D721Med (cell line): ENCODE results near the gene MSH3.

ENCODE experiments used
- DNase-seq: peaks from one replicate; pipeline ENCODE4 v3.0.0; 2011; ENCODE audit warnings: low spot score; ENCODE audit not compliant: insufficient read length
- FAIRE-seq: peaks from 2 replicates; lab custom pipeline; 2011; peaks lifted over from hg19 to GRCh38; lab: Jason Lieb, UNC
- TF ChIP-seq, protein P1 (sequence below): IDR thresholded peaks from 2 replicates; pipeline ENCODE4 v1.5.1; 2012; ENCODE audit warnings: mild to moderate bottlenecking, control low read depth; ENCODE audit not compliant: insufficient read depth; ENCODE audit errors: missing control alignments

MSH3 gene

GRCh38 chr5:80712919-80713318 is 58.5 kb downstream of the MSH3 start:
- TF ChIP-seq, protein P1, sequence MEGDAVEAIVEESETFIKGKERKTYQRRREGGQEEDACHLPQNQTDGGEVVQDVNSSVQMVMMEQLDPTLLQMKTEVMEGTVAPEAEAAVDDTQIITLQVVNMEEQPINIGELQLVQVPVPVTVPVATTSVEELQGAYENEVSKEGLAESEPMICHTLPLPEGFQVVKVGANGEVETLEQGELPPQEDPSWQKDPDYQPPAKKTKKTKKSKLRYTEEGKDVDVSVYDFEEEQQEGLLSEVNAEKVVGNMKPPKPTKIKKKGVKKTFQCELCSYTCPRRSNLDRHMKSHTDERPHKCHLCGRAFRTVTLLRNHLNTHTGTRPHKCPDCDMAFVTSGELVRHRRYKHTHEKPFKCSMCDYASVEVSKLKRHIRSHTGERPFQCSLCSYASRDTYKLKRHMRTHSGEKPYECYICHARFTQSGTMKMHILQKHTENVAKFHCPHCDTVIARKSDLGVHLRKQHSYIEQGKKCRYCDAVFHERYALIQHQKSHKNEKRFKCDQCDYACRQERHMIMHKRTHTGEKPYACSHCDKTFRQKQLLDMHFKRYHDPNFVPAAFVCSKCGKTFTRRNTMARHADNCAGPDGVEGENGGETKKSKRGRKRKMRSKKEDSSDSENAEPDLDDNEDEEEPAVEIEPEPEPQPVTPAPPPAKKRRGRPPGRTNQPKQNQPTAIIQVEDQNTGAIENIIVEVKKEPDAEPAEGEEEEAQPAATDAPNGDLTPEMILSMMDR: no peak
- FAIRE-seq (no peak), DNase-seq (no peak)

- no peak for FAIRE-seq
- TF ChIP-seq, protein P1: no peak
- no peak for DNase-seq
Measured at GRCh38 chr5:80713631-80714030, 59.2 kb downstream of the MSH3 start.

DNA sequence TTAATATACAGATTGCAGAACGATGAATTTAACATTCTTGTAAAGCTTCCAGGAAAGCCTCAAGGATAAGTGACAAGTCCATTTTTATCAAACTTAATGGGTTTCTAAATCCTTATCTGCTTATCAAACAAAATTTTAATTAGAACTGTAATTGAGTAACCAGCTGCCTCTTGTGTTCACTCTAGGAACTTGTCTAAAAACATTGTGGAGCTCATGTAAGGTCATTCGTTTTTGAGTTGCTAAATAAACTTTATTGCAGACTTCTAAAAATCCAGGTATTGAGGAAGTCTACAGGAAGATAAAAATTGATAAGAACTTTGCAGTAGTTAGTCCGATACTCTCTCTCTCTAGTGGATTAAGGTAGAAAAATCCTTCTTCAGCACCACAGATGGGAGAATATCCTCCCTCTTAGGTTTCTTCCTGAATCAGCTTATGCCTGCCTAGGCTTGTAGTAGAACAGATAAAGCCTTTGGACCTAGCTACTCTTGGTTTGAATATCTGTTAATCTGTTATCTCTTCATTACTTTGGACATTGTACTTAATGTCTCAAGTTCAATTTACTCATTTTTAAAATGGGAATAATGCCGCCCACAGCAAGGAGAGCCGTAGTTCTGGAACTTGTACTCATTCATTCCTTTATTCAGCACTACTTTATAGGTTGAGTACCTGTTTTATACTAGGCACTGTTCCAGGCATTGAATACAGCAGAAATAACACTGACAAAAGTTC is 60.3 kb downstream of the MSH3 start:
- TF ChIP-seq, protein P1: no peak
- no peak for DNase-seq
- FAIRE-seq: peak; percentile 96

- no peak for FAIRE-seq
- TF ChIP-seq, protein P1: no peak
Measured at GRCh38 chr5:80715887-80716286, 61.4 kb downstream of the MSH3 start.

GRCh38 chr5:80720181-80720580 is 65.7 kb downstream of the MSH3 start:
- TF ChIP-seq, protein P1: no peak
- FAIRE-seq: no peak
- no peak for DNase-seq

More at GRCh38 chr5:80715887-80716286, 61.4 kb downstream of the MSH3 start:
- DNase-seq: no peak

DNA sequence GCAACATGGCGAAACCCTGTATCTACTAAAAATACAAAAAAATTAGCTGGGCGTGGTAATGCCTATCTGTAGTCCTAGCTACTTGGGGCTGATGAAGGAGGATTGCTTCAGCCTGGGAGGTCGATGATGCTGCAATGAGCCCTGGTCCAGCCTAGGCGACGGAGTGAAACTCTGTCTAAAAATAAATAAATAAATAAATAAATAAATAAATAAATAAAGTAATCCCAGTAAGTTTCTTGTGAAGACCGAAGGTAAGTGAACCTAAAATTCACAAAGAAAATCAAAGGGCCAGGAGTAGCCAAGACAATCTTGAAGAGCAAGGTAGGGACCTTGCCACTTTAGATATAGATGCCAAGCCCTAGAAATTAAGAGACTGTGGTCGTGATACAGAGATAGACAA is 68.5 kb downstream of the MSH3 start:
- FAIRE-seq (no peak), DNase-seq (no peak)
- TF ChIP-seq, protein P1: no peak

GRCh38 chr5:80725446-80725845 is 71.0 kb downstream of the MSH3 start:
- no peak for FAIRE-seq

More at GRCh38 chr5:80725446-80725845, 71.0 kb downstream of the MSH3 start:
- TF ChIP-seq, protein P1: no peak
- no peak for DNase-seq
